HPDE6-E6E7 (cell line): Measurements from ENCODE around the gene ENTR1.

Source experiments
- DNase-seq: peaks from one replicate; pipeline ENCODE4 v3.0.0; 2011; ENCODE audit warnings: missing footprints; ENCODE audit errors: extremely low spot score

ENTR1 gene

DNA sequence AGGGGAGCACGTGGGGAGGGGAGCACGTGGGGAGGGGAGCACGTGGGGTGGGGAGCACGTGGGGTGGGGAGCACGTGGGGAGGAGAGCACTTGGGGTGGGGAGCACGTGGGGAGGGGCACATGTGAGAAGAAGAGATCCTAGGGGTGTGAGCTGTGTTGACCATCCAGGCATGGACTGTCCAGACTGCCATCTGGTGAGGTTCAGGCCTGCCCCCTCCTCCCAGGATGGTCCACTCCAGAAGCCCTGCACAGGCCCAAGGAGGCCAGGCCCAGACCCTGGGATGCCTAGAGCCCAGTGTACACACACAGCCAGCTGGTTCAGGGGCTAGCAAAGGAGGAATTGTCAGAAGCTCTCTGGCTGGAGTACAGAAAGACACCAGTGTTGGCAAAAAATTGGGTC is 12.8 kb downstream of the ENTR1 start:
- DNase-seq = no peak

DNA sequence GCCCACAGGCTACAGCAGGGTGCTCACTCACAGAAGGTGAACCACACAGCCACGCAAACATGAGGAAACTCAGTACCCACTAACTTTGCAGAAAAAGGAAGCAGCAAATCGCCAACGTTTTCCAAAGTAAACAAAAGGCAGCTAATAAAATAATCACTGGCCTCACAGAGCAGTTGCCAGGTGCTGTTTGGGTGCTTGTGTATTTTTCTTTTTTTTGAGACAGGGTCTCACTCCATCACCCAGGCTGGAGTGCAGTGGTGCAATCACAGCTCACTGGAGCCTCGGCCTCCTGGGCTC is 14.2 kb downstream of the ENTR1 start:
- no peak for DNase-seq

- no peak for DNase-seq
Observed at GRCh38 chr9:136395345-136396218, 14.8 kb downstream of the ENTR1 start.

GRCh38 chr9:136395020-136395340 is 15.4 kb downstream of the ENTR1 start:
- DNase-seq = no peak

GRCh38 chr9:136394312-136395019 is 15.9 kb downstream of the ENTR1 start:
- no peak for DNase-seq

DNA sequence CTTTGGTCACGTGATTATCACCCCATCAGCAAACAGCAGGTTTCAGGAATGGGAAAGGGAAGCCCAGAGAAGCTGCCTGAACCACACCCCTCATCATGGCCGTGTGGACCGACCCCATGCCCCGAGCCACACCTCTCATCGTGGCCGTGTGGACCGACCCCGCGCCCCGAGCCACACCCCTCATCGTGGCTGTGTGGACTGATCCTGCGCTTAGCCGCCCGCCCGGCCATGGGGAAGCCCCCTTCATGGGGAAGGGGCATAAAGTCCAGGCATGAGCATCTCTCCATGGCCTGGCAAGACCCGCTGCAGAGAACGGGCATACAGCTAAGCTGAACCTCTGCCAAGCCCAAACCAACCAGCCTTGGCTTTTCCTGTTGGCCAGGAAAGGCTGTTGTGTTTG is 16.9 kb downstream of the ENTR1 start:
- no peak for DNase-seq

GRCh38 chr9:136392538-136393449 is 17.6 kb downstream of the ENTR1 start:
- no peak for DNase-seq

DNA sequence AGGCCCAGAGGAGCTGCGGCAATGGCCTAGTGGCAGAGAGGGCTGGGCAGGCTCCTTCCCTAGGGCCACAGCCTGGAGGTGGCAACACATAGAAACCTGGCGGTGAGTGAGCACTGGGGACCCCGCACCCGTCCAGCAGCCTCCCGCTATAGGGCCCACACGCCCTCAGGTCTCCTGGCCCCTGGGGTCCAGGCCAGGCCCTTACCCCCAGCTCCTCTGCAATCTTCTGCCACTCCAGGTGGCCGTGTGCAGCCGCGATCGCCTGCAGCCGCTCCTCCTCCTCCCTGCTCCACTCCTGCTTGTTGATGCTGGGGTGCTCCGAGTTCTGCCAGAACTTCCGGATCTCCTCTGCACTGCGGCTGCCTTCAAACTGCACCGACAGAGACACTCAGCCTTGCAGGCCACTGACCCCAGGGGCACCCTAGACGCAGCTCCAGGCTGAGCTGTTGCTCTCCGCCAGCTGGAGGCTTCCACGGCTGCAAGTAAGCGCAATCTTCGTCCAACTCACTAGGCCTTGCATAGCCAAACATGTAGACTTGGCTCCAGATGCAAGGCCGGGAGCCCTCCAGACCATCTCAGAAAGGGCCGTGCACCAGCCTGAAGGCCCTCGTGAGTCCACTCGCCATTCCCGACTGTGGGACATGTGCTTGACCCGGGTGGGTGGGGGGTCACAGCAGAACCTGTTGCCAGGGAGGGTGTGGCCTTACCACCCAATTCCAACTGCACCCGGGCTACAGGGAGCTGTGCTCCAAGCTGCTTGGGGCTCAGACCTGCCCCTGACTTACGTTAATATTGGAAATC is 18.5 kb downstream of the ENTR1 start:
- no peak for DNase-seq

GRCh38 chr9:136389396-136389795 is 21.0 kb downstream of the ENTR1 start:
- DNase-seq = no peak

DNA sequence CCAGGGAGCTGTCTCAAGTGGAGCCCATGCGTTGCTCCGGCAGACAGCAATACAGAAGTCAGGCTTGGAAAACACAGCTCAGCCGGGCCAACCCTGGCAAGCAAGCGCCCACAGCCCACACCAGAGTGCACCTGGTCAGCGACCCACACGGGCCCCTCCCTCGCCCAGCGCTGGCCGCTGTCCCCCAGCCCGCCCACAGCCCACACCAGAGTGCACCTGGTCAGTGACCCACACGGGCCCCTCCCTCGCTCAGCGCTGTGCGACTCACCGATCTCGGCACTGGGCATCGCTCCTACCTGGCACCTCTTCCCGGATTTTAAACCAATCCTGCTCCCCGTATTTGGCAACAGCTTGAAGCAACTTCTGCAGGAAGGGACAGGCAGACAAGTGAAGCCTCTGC is 23.2 kb downstream of the ENTR1 start:
- no peak for DNase-seq

DNA sequence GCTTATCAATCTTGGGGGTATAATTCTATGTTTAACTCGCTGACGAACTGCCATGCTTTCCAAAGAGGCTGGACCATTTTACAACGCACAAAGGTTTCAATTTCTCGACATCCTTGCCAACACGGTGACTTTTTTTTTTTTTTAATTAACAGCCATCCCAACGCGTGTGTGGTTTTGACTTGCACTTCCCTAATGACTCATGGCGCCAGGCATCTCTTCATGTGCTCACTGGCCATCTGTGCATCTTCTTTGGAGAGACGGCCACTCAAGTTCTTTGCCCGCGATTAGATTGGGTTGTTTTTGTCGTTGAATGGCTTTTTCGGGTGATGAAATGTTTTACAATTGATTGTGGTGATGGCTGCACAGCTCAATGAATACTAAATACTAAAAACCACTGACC is 24.4 kb downstream of the ENTR1 start:
- no peak for DNase-seq

GRCh38 chr9:136385015-136385414 is 25.4 kb downstream of the ENTR1 start:
- DNase-seq = no peak

- no peak for DNase-seq
Observed at GRCh38 chr9:136383436-136383835, 27.0 kb downstream of the ENTR1 start.

DNA sequence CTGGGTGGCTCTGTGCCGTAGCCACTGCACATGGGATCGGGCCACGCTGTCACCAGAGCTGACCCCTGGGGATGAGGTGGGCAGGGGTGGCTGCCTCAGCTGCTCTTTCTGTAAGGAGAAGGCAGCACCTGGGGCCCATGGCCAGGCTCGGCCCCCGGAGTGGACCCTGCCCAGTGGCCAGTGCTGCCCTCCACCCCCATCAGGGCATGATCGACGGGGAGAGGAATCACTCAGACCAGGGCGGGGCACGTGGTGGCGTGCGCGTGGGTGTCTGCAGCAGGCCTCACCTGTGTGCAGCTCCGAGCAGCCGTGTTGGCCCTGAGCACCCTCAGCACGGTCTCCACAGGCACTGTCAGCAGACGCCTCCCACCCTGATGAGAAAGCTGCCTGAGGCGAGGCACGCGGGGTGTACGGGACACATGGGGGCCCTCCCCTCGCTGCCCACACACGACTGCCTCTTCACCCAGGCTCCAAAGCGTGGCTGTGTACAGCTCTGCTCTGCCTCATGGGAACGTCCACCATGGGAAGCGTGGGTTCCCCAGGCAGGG is 28.4 kb downstream of the ENTR1 start:
- no peak for DNase-seq

DNA sequence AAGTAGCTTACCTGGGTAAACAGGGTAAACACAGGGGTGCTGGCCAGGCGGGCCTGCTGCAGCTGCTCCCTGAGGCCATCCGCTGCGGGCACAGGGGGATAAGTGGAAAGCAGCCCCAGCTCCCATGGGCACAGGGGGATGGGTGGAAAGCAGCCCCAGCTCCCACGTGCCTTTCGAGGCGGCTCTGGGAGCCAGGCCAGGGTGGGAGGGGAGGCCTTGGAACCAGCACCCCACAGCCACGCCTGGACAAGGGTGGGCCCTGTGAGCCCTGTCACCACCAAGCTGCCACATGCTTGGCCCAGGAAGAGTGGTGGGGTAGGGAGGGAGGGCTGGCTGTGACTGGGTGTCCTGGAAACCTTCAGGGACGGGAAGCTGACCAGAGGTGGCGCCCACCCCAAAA is 29.1 kb downstream of the ENTR1 start:
- DNase-seq = no peak

DNA sequence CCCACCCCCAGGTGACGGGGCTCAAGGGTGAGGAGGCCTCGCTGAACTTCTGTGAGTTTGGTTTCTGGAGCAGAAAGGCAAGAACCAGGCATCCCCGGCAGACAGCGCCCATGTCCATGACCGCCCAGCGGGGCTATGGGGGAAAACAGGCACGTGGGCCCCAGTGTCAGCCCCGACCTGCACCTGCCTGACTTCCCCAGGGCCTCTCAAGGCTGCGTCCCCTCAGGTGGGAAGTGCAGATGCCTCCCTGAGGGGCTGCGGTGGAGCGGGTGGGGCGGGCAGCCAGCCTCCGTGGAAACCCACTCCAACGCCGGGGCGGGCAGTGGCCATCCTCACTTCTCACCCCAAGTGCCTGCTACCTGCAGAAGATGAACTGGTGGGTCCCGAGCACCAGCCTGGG is 30.0 kb downstream of the ENTR1 start:
- no peak for DNase-seq

- DNase-seq = no peak
Observed at GRCh38 chr9:136379891-136380290, 30.5 kb downstream of the ENTR1 start.

DNA sequence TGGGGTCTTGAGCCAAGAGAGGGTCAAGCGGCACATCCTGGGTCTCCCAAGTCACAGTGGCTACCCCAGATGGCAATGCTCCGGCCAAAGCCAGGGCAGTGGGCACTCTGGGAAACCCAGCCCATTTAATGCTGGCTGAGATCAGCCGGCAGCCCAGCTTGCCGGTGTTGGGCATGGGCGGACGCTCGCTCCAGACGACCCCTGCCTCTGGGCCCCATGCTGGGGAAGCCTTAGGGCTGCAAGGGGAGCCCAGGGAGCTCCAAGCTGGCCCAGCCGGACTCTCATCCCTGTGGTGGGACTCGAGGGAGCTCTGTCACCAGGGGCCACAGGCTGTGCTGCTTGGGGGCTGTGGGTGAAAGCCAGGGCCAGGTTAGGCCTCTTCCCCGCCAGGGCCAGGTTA is 31.0 kb downstream of the ENTR1 start:
- no peak for DNase-seq

- DNase-seq = no peak
Observed at GRCh38 chr9:136379003-136379287, 31.5 kb downstream of the ENTR1 start.

- DNase-seq = no peak
Observed at GRCh38 chr9:136378170-136379002, 32.0 kb downstream of the ENTR1 start.
